SW480 (cell line): ENCODE measurements around the gene DNAH7.

Experiments used
- DNase-seq: peaks from one replicate; pipeline ENCODE4 v3.0.0-alpha.2; 2016; ENCODE audit warnings: low spot score

The DNAH7 gene

DNA sequence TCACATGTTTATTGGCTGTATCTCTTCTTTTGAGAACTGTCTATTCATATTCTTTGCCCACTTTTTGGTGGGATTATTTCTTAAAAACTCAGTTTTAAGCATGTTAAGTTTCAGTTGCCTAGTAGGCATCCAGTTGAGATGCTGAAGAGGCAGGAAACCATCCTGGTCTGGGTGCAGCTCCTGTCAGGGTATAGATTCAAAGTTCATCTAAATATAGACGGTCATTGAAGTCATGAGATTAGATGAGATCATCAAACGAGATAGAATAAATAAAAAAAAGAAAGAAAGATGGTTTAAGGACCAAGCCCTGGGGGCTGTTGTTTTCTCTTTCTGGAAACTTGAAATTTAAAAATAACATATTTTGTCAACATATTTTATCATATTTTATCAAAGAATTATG lies 9.2 kb upstream of the DNAH7 start:
- no peak for DNase-seq

DNA sequence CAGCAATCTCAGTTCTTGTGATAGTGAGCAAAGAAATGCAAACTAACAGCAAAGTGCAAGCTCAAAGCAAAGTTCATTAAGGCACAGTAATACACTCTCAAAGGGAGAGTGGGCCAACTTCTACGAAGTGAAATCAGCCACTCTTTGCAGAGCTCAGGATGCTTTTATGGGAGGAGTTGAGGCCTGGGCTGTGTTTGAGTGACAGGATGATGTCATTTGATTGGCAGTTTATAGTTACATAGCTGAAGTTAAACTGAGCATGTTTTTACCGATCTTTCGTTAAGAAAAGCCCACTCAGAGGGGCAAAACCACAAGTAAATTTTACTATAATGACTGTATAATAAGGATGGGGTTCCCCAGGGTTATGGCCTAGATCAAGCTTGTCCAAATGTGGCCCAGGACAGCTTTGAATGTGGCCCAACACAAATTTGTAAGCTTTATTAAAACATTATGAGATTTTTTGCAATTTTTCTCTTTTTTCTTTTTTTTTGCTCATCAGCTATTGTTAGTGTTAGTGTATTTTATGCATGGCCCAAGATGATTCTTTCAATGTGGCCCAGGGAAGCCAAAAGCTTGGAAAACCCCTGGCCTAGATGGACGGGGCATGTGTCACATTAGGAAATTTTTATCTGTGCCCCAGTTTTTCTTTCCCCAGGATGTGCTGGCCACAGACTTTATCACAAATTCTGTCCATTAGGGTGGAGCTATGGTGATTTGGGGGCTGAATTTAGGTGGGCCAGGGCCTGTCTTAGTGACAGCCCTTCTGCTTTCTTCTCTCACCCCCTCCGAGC lies 8.3 kb upstream of the DNAH7 start:
- DNase-seq = no peak

DNA sequence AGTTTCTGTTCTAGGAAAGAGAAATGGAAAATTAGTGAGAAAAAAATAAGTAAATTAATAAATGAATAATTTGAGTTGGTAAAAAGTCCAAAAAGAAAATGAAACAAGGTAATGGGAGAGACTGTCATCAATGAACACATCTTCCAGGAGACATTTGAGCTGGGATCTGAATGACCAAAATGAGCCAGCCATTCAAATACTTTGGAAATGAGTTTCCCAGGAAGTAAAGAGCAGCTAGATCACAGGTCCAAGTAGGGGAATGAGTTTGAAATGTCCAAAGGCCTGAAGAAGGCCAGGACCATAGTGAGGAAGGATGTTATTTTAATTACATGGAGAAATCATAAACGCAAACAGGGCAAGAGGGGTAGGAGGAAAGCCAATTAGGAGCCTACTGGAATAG lies 6.6 kb upstream of the DNAH7 start:
- DNase-seq = no peak

DNA sequence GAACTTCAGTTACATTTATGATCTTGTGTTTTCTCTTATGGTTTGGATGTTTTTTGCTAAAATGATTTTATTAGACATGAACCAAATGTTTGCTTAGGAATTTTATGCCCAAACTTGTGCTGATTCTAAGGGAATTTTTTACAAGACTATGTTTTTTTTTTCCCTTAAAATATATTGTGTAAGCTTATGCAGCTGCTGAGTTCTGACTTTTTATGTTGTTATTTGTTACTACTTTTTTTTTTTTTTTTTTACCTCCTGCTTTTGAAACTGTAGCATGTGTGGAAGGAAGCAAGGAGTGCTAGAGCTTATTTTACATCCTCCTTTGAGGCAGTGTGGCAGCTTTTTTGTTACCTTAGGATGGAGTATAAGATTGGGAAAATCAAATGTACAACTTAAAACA lies 6.0 kb upstream of the DNAH7 start:
- DNase-seq = no peak

DNA sequence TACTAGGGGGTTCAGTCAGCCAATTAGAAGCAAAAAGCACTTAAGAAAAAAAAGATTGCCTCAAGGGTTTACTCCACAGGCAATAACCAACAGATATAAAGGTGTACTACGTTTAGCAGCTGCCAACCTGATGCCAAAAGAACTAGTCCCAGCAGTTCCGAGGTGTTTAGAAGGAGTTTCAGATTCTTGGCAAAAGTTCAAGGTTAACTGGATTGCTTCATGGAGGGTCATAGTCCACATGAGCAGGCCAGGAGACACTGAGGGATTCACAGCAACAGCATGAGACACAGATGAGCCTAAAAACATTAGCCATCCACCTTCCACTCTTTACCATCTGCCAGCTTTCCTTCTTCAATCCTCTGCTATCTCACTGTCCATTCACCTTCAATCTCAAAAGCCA lies 4.9 kb upstream of the DNAH7 start:
- DNase-seq = no peak

DNA sequence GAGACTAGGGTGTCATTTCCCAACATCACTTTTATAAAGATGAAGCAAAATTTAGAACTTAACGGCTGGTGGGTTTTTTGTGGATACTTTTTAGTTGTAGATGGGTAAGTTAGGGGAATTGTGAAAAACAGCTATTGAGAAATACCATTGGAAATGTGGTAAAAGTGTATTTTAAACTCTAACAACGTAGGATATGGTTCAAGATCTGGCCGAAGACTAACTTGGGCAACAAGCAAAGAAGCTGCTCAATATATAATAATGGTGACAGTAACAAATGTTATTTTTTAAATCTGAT lies 1.6 kb downstream of the DNAH7 start:
- no peak for DNase-seq

DNA sequence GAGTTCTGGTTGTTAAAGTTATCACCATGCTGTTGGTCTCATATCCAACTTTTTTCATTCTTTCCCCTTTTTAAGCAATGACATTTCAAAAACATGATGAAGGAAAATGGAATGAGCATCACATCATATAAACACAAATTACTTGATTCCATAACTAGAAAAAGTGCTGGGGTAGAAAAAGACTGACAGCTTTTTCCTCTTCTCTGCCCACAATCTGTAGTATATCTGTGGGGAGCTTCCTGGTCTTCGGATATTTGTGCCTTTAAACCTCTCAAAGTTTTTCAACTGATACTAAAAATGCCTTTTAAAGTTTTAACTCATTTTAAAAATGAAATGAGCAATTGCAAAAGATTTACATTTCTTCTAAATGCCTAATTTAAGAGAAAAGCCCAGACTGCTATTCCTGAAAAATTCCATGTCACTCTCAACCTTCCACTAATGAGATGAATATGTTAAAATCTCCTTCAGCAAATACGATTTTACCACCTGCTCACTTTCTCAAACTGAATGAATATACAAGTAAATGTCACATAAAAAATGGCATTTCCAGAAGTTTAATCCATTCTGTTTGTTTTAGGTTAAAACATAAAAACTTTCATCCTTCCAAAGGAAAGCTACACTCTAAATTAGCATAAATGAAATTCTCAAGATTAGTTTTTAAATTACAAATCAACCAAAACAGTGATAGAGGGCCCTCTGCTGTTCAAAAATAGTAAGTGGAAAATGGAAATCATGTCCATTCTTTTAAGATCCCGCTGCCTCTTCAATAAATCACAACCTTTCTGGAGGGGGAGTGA lies 2.1 kb downstream of the DNAH7 start:
- peak; percentile 33 for DNase-seq

DNA sequence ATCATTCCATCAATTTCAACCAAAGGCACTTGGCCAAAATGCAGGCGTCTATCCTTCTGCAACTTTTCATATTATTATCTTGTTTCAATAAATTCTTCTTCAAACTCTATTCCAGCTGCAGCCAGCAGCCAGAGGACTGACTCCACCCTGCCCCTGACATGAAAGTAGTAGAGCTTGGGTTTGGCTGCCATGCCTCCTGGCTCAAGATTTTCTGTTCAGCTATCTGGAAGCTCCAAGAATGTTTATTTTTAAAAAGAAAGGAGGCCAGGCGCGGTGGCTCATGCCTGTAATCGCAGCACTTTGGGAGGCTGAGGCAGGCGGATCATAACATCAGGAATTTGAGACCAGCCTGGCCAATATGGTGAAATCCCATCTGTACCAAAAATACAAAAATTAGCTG lies 4.9 kb downstream of the DNAH7 start:
- DNase-seq = no peak

DNA sequence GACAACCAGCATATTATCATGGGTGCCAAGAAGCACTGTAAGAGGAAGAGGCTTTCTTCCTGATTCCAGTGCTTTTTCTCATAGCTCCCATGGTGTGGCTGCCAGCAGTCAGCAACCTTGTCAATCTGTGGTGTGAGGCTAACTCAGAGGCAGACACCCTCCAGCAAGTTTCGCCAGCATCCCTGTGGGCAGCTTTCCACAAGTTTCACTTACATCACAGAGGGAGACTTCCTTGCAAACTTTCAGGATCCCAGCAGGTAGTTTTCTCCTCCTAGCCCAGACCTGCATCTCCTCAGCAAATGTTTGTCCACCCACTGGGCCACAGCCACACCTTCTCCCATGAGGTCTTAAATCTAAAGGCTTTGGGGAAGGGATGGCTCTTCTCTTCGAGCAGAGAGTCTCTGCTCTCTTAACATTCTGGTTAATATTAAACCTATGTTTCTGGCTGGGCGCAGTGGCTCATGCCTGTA lies 9.1 kb downstream of the DNAH7 start:
- DNase-seq = no peak

DNA sequence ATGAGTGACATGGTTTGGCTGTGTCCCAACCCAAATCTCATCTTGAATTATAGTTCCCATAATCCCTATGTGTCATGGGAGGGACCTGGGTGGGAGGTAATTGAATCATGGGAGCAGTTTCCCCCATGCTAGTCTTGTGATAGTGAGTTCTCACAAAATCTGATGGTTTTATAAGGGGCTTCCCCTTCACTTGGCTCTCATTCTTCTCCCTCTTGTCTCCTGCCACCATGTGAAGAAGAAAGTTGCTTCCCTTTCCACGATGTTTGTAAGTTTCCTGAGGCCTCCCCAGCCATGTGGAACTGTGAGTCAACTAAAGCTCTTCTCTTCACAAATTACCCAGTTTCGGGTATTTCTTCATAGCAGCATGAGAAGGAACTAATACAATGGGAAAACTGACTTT lies 14.0 kb downstream of the DNAH7 start:
- no peak for DNase-seq

DNA sequence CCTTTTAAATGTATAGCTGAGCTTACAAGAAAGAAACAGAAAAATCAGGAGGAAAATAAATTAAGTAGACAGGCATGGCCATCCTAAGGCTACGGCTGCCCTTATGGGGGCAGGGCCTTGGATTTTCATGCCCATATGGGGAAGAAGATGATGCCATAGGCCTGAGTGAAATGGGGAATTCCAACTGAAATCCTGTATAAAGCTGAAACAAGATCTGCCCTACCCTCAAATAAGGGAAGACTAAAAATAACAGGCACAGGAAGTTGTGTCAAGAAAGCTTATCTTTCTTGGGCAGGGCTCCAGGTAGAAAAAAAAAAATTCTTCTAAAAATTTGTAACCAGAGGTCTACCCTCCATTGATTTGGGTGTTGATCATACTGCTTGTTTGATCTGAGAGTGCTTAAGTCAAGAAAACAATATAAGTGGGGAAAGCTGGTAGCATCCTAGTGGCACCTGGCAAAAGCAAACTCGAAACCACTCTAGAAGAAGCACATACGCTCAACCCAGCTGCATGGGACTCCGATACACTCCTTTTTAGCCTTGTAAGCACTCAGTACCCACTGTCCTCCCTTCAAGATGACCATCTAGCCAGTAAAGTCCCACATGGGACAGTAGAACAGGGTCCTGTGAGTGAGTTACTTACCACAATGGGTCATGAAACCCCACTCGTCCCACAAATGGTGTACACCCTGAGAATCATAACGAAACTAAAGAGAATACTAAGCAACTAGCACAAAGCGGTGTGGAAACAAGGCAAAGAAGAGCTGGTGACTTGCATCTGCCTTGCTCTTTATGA lies 22.3 kb downstream of the DNAH7 start:
- DNase-seq = no peak

DNA sequence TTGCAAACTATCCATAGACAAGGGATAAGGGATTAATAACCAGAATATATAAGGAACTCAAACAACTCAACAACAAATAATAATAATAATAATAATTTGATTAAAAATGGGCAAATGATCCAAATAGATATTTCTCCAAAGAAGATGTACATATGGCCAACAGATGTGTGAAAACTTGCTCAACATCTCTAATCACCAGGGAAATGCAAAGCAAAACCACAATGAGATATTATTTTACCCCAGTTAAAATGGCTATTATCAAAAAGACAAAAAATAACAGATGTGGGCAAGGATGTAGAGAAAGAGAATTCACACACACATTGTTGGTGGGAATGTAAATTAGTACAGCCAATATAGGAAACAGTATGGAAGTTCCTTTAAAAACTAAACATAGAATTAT lies 26.9 kb downstream of the DNAH7 start:
- DNase-seq = no peak

DNA sequence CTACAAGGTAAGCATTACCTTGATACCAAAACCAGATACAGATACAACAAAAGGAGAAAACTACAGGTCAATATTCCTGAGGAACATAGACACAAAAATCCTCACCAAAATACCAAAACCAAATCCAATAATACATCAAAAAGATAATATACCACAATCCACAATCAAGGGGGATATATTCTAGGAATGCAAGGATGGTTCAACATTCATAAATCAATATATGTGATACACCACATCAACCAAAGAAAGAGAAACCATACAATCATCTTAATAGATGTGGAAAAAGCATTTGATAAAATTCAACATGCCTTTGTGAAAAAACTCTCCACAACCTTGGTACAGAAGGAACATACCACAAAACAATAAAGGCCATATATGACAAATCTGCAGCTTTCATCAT lies 28.4 kb downstream of the DNAH7 start:
- no peak for DNase-seq

DNA sequence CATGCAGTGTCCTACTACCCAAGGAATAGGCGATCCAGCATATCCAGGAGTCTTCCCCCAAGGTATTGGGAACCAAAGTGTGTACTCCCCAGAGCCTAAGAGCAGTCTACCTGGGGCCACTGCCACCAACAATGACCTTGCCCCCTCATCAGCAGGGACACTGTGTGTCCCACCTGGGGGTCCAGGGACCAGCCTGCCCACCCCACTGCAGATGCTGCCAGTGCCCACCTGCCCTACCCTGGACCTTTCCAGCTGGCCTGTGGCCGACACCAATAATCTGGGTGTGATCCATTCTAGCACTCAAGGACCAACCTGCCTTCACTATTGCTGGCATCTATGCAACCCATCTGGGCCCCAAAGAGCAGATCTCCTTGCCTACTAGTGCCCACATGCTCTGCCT lies 32.2 kb downstream of the DNAH7 start:
- DNase-seq = no peak

DNA sequence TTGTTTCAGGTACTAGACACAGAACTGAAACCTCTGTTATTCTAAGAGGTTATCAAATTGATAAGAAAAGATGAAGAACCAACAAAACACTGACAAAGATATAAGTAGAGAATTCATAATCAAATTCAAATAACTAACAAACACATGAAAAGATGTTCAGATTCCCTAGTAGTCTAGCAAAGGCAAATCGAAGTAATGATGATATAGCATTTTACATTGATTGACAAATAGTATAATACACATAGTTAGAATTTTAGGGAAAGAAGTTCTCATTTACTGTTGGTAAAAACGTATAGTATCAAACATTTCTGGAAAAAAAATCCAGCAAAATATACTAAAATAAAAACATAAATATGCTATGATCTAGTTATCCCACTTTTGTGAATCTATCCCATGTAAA lies 50.6 kb downstream of the DNAH7 start:
- DNase-seq = no peak

DNA sequence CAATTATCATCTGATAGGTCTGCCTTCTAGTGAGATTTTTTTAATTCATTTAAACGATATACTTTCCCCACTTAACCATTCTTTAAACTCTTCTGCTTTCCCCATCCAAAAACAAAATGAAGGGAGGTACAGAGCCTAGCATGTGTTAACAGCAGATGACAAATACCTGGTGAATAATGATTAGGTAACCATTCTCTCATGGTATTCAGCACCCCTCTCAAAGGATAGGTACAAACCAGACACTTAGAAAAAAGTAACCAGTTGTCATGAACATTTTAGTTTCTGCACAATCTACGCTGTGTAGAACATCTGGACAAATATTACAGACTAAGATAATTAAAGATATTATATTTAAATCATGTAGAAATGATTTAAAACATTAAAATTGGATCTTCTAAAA lies 56.3 kb downstream of the DNAH7 start:
- DNase-seq = no peak

DNA sequence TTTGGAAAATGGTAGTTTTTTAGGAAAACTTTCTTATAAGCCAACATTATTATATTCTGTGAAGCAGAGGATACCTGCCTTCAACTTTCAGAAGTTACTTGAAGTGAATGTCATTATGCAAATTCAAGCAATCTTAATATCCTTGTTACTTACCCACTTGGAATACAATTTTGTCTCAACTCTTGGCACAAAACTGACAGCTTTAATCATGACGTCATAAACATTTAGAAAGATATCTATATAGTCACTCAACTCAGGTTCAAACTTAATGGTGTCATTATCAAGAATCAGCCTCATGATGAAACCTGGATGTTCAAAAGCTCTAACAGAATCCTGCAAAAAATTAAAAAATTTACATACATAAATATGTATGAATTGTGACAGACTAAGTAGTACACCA lies 68.1 kb downstream of the DNAH7 start:
- no peak for DNase-seq

DNA sequence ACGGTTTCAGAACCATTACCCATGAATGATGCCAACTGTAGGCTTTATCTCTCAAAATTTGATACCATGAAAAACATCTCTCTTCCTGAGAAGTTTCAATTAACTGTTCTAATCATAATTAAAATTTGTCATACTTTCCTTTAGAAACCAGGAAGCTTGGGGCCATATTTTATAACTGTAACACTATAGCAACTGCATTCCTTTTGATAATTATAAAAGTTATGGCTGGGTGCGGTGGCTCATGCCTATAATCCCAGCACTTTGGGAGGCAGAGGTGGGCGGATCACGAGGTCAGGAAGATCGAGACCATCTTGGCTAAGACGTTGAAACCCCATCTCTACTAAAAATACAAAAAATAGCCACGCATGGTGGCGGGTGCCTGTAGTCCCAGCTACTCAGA lies 70.6 kb downstream of the DNAH7 start:
- DNase-seq = no peak

DNA sequence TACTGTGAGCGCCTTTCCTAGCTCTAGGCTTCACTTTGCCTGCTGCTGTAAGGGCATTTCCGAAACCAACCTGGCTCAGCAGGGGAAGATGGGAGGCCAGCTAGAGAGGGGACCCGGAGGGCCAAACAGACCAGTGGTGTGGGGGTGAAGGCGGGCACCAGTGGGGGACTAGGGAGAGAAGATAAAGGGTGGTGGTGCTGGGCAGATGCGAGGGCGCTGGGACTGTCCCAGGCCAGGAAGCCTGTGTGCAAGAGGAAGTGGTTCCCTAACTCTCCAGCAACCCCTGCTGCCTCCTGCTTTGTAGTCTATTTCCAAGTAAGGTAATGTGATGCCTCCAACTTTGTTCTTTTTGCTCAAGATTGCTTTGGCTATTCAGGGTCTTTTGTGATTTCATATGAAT lies 73.1 kb downstream of the DNAH7 start:
- DNase-seq = no peak

DNA sequence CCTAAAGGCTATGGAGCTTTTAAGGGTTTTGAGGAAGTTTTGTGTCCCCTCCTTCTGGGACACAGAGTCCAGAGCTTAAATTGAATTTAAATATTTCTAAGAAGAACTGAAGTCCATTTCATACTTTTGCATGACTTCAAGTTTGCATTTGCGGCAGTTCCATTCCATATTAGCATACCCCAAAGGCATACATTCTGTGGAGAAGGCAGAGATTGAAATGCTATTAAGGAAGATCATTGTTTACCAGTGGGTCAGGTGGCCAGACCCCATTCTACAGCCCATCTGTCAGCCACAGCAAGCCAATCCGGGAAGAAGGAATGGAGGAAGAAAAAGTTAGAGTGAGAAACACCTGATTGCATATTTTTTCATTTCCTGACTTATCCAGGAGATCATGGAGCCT lies 75.0 kb downstream of the DNAH7 start:
- DNase-seq = no peak

DNA sequence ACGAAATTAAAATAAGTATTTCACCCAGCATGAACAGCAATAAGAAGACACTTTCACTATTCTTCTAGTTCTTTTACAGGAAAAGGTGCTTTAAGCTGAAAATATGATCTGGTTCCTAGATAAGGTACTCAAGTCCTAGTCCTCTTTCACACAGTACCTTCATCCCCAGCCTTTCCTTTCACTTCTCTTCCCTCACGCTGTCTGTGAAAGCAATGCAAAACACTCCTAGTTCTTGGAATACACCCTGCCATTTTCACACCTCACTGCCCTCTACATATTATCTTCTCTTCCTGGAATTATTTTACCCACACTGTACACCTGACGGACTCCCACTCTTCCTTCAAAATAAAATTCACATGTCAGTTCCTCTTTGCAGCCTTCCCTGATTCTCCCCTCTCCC lies 82.9 kb downstream of the DNAH7 start:
- DNase-seq = no peak

DNA sequence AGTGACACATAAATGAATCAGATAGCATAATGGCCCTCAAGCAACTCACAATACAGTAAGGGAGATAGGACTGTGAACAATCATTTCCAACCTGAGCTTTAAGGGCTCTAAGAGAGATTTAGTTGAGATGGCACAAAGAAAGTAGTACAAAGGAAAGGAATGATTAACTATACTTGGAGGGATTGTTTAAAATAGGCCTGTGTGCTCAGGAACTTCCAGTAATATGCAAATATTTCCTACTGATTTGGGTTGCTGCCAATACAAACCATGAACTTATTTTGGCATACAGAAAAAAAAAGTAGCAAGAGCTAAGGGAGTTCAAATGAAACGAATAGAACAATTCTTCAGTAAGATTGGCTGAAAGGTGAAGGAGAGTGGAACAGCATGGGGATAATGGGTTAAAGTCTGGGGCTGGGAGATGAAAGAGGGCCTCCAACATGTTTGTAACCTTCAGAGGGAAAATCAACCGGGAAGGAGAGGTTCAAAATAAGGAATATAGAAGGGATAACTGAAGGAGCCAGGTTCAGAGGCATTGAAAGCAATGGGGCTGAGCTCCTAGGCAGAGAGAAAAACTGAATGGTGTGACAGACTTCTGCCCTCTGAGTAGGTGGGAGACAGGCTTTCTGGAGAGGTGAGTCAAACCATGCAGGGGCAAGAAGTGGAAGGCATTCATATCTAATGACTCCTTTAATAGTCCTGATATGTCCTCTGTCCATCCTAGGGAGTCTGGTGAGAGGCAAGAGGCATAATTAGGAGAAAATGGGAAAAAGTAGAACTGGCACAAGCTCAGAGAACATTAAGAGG lies 83.5 kb downstream of the DNAH7 start:
- DNase-seq = no peak
